HG02938 (cell line): ENCODE measurements around the gene KCNJ6.
"Not testable (repeated sequence)": the region's sequence is repeated elsewhere in the genome, so short reads cannot be mapped to it uniquely, and the experiment has no call there.

Experiments used
- ATAC-seq: cut with Tn5 transposase; IDR thresholded peaks from one replicate; pipeline ENCODE4 v1.9.1; 2021; ENCODE audit warnings: mild to moderate bottlenecking, moderate library complexity; ENCODE audit not compliant: unreplicated experiment

Gene KCNJ6

GRCh38 chr21:37916310-37917051 lies at the start of gene KCNJ6:
Gene KCNJ6, minus strand, starts transcription at chr21:37916457. Its CDS starts 75,775 bp downstream, at chr21:37840682.
- no peak for ATAC-seq

- ATAC-seq: no peak
Observed at GRCh38 chr21:37965088-37965805, 49.0 kb upstream of the KCNJ6 start.

GRCh38 chr21:37958537-37958936 lies 42.3 kb upstream of the KCNJ6 start:
- ATAC-seq: no peak

- ATAC-seq: no peak
Observed at GRCh38 chr21:37956772-37957171, 40.5 kb upstream of the KCNJ6 start.

GRCh38 chr21:37945036-37945435 lies 28.8 kb upstream of the KCNJ6 start:
- ATAC-seq: no peak

GRCh38 chr21:37944496-37944895 lies 28.2 kb upstream of the KCNJ6 start:
- ATAC-seq: no peak

GRCh38 chr21:37940691-37941090 lies 24.4 kb upstream of the KCNJ6 start:
- no peak for ATAC-seq

GRCh38 chr21:37939838-37940237 lies 23.6 kb upstream of the KCNJ6 start:
- no peak for ATAC-seq

GRCh38 chr21:37939251-37939650 lies 23.0 kb upstream of the KCNJ6 start:
- no peak for ATAC-seq

- ATAC-seq: no peak
Observed at GRCh38 chr21:37937668-37938067, 21.4 kb upstream of the KCNJ6 start.

GRCh38 chr21:37936010-37936785 lies 19.9 kb upstream of the KCNJ6 start:
- no peak for ATAC-seq

- ATAC-seq: no peak
Observed at GRCh38 chr21:37932936-37933335, 16.7 kb upstream of the KCNJ6 start.

- ATAC-seq: no peak
Observed at GRCh38 chr21:37927711-37928110, 11.5 kb upstream of the KCNJ6 start.

GRCh38 chr21:37921091-37921490 lies 4.8 kb upstream of the KCNJ6 start:
- ATAC-seq: no peak

- not testable (repeated sequence) for ATAC-seq
Observed at GRCh38 chr21:37920302-37920701, 4.0 kb upstream of the KCNJ6 start.

GRCh38 chr21:37917612-37918011 lies 1.4 kb upstream of the KCNJ6 start:
- no peak for ATAC-seq

GRCh38 chr21:37915941-37916309 lies 332 bp downstream of the KCNJ6 start:
- no peak for ATAC-seq

GRCh38 chr21:37915497-37915911 lies 753 bp downstream of the KCNJ6 start:
- ATAC-seq: no peak

GRCh38 chr21:37912616-37913015 lies 3.6 kb downstream of the KCNJ6 start:
- no peak for ATAC-seq

GRCh38 chr21:37909936-37910335 lies 6.3 kb downstream of the KCNJ6 start:
- no peak for ATAC-seq

- no peak for ATAC-seq
Observed at GRCh38 chr21:37908691-37909090, 7.6 kb downstream of the KCNJ6 start.

- ATAC-seq: no peak
Observed at GRCh38 chr21:37907076-37907475, 9.2 kb downstream of the KCNJ6 start.
